K562 (cell line): ENCODE measurements around the gene ZNF277. TPM values are rescaled to one million over a fixed set of nuclear protein-coding genes. Genes with fewer than 3 reads are reported as not detected.

Source experiments
- CEBPG ChIP-seq, 3 experiments: fragments of 200-800 bp in 1 of 3; sonication (Bioruptor generic) in 1 of 3; sonication (generic) in 1 of 3; formaldehyde crosslinking in 1 of 3; IDR thresholded peaks in 2 of 3; conservative IDR thresholded peaks in 1 of 3; 2 replicates each; pipeline versions ENCODE4 v1.6.1 to v1.8.0; 2016 to 2022; ENCODE audit warnings: missing compliant biosample characterization in 2 of 3, missing genetic modification characterization in 2 of 3, mild to moderate bottlenecking in 1 of 3, missing genetic modification reagents in 1 of 3
- CSDE1 ChIP-seq, 2 experiments: fragments of 450-650 bp; IDR thresholded peaks; 2 replicates each; pipeline ENCODE4 v1.6.1; 2016; ENCODE audit warnings: mild to moderate bottlenecking in 1 of 2
- HDAC3 ChIP-seq: fragments of 450-650 bp; IDR thresholded peaks from 2 replicates; pipeline ENCODE4 v1.6.1; 2018; ENCODE audit warnings: borderline replicate concordance, mild to moderate bottlenecking, moderate library complexity; ENCODE audit not compliant: partially characterized antibody
- RBBP5 ChIP-seq: fragments of 200-600 bp; sonication (generic); IDR thresholded peaks from 2 replicates; pipeline ENCODE4 v1.6.1; 2012; ENCODE audit warnings: borderline replicate concordance, mild to moderate bottlenecking, low read length, control low read depth, inconsistent platforms; ENCODE audit not compliant: insufficient read depth, poor library complexity, severe bottlenecking
- SMAD3 ChIP-seq: fragments of 450-650 bp; formaldehyde crosslinking; conservative IDR thresholded peaks from 2 replicates; pipeline ENCODE4 v1.4.0; 2020; ENCODE audit warnings: mild to moderate bottlenecking
- ZNF584 ChIP-seq: fragments of 200-800 bp; sonication (Bioruptor generic); IDR thresholded peaks from 2 replicates; pipeline ENCODE4 v1.6.1; 2016; ENCODE audit warnings: low read depth, mild to moderate bottlenecking, missing genetic modification characterization, missing compliant biosample characterization
- polyA plus RNA-seq, 8 experiments: library from polyadenylated mRNA; depleted of rRNA in 4 of 8; stranded (reverse) in 5 of 8; unstranded in 3 of 8; fragments of >200 nt; fragmentation: Nextera tagmentation in 2 of 8; fragmentation: Illumina TruSeq in 1 of 8; extraction: Ambion mirVana in 2 of 8; extraction: Trizol in 1 of 8; gene quantifications; 2 replicates each; pipeline versions ENCODE4 v1.2.1 to v1.2.3, GENCODE V29; 2011 to 2014; ENCODE audit warnings: inconsistent platforms in 1 of 8, missing spikeins in 1 of 8
- total RNA-seq, 7 experiments: library from RNA; depleted of rRNA in 6 of 7; stranded (reverse); fragments of >200 nt in 6 of 7; fragmentation: Illumina TruSeq in 2 of 7; extraction: Trizol in 2 of 7; gene quantifications; 2 replicates each; pipeline versions ENCODE4 v1.2.1 to v1.2.3, GENCODE V29; 2011 to 2021; ENCODE audit warnings: low replicate concordance in 1 of 7
- TF ChIP-seq, protein P1 (sequence below): fragments of 250-450 bp; sonication (Bioruptor Pico); IDR thresholded peaks from 2 replicates; pipeline ENCODE4 v1.5.0; 2021; ENCODE audit warnings: mild to moderate bottlenecking, borderline replicate concordance
- TF ChIP-seq, protein P2 (sequence below): IDR thresholded peaks from 2 replicates; pipeline ENCODE4 v1.6.1; 2011; ENCODE audit warnings: borderline replicate concordance, low read depth, mild to moderate bottlenecking, moderate library complexity, low read length; ENCODE audit not compliant: insufficient read depth, poor library complexity, severe bottlenecking

ZNF277 gene
- total and polyA plus RNA-seq, 9 of the 15 experiments (the other 6 are each of a cell fraction or from before 2014, with no cell fraction given), result 18.8 to 33.5 (median 27.7) TPM

DNA sequence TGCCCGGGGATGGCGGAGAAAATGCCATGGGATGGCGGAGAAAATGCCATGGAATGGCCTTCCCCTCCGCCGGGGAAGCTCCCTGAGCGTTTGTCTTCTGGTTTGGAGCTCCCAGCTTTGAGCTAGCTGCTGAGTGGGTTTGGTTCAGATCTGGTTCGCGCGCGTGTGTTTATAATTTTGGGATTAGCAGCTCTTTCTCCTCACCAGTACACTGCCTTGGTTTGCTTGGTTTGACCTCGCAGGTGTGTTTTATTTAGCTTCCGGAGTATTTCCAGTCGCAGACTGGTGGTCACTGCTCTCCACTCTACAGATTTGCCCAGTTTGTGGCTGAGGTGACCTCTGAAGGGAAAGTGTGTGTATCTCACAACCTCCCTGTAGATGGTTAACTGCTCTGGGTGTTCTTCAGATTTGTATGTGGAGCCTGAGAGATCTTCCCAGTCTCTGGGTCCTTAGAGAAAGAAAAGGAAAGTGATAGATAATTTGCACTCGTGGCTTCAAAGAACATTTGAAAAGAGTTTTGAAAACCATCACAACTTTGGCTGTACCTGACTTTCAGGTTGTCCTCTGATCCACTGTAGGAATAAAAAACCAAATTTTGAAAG lies 597 bp downstream of the ZNF277 start (continued):
- TF ChIP-seq CSDE1 (IDR thresholded peaks at IDR 0.05) (no peak), HDAC3 (no peak), RBBP5 (peak; percentile 29), ZNF584 (CRISPR knock-in tag) (no peak), CEBPG (CRISPR knock-in tag; IDR thresholded peaks at IDR 0.05) (no peak), CEBPG (tag; conservative IDR thresholded peaks at IDR 0.05 in 1 of 2, IDR thresholded peaks at IDR 0.05 in 1 of 2) (no peak), SMAD3 (CRISPR knock-in tag) (no peak)
- TF ChIP-seq, protein P1, sequence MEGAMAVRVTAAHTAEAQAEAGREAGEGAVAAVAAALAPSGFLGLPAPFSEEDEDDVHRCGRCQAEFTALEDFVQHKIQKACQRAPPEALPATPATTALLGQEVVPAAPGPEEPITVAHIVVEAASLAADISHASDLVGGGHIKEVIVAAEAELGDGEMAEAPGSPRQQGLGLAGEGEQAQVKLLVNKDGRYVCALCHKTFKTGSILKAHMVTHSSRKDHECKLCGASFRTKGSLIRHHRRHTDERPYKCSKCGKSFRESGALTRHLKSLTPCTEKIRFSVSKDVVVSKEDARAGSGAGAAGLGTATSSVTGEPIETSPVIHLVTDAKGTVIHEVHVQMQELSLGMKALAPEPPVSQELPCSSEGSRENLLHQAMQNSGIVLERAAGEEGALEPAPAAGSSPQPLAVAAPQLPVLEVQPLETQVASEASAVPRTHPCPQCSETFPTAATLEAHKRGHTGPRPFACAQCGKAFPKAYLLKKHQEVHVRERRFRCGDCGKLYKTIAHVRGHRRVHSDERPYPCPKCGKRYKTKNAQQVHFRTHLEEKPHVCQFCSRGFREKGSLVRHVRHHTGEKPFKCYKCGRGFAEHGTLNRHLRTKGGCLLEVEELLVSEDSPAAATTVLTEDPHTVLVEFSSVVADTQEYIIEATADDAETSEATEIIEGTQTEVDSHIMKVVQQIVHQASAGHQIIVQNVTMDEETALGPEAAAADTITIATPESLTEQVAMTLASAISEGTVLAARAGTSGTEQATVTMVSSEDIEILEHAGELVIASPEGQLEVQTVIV (CRISPR knock-in tag), result no peak
- TF ChIP-seq, protein P2, sequence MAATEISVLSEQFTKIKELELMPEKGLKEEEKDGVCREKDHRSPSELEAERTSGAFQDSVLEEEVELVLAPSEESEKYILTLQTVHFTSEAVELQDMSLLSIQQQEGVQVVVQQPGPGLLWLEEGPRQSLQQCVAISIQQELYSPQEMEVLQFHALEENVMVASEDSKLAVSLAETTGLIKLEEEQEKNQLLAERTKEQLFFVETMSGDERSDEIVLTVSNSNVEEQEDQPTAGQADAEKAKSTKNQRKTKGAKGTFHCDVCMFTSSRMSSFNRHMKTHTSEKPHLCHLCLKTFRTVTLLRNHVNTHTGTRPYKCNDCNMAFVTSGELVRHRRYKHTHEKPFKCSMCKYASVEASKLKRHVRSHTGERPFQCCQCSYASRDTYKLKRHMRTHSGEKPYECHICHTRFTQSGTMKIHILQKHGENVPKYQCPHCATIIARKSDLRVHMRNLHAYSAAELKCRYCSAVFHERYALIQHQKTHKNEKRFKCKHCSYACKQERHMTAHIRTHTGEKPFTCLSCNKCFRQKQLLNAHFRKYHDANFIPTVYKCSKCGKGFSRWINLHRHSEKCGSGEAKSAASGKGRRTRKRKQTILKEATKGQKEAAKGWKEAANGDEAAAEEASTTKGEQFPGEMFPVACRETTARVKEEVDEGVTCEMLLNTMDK, result no peak
